HCT116 (cell line): ENCODE measurements around the gene OPTN. TPM values are rescaled to one million over a fixed set of nuclear protein-coding genes. Genes with fewer than 3 reads are reported as not detected.
"Not testable (repeated sequence)": the region's sequence is repeated elsewhere in the genome, so short reads cannot be mapped to it uniquely, and the experiment has no call there.

Experiments
- ATAC-seq: fragments of 200-7000 bp; cut with Tn5 transposase; 2 replicates; pipeline ENCODE4 v1.9.1; 2020; ENCODE audit warnings: mild to moderate bottlenecking, moderate library complexity
- BruUV-seq: library from RNA; stranded (reverse); fragments of 400-500 nt; replicated peaks from 2 replicates; lab custom pipeline; 2021; lab: Mats Ljungman, UMichigan
- CTCF ChIA-PET: fragments of 300-600 bp; sonication (Branson Sonifier 250); formaldehyde crosslinking; loops from one replicate; lab custom pipeline; 2021; ENCODE audit warnings: antibody characterized with exemption; lab: Charles Lee
- POLR2A ChIA-PET: fragments of 300-600, 350-600 bp; sonication (Branson Sonifier 250); formaldehyde crosslinking; loops from one replicate; lab custom pipeline; 2021; ENCODE audit warnings: antibody characterized with exemption; lab: Charles Lee
- RAD21 ChIA-PET, 2 experiments: fragments of 300-600 bp; sonication (Branson Sonifier 250); formaldehyde crosslinking; loops; one replicate each; lab custom pipeline; 2023; ENCODE audit warnings: low total read pairs in 2 of 2; ENCODE audit not compliant: uncharacterized antibody in 2 of 2, unreplicated experiment in 2 of 2, low non-redundant PET in 1 of 2; lab: Charles Lee
- DNase-seq: peaks from one replicate; pipeline ENCODE4 v3.0.0-alpha.2; 2010; ENCODE audit warnings: low read depth, low spot score
- H2AFZ ChIP-seq: fragments of 200-600 bp; shearing (Covaris generic), sonication (generic); 2 replicates; pipeline ENCODE4 v1.6.1; 2017; ENCODE audit warnings: low read depth, mixed run types, mixed read lengths, antibody characterized with exemption, low read length; ENCODE audit not compliant: poor library complexity, severe bottlenecking
- H3K27ac ChIP-seq: 2 replicates; pipeline ENCODE4 v1.5.1; 2012; ENCODE audit warnings: low read depth, low read length
- H3K27me3 ChIP-seq: fragments of 200-600 bp; sonication (generic); 2 replicates; pipeline ENCODE4 v1.6.1; 2016; ENCODE audit warnings: mixed run types, low read length, mixed read lengths; ENCODE audit not compliant: insufficient read depth
- H3K36me3 ChIP-seq, 2 experiments: fragments of 200-500 bp in 1 of 2; fragments of 200-600 bp in 1 of 2; sonication (Bioruptor generic) in 1 of 2; sonication (generic) in 1 of 2; 2 replicates each; pipeline versions ENCODE4 v1.5.1 to v1.6.1; 2014 to 2016; ENCODE audit warnings: low read length in 2 of 2, inconsistent platforms in 1 of 2, mixed read lengths in 1 of 2, mixed run types in 1 of 2; ENCODE audit not compliant: insufficient read depth in 2 of 2, control insufficient read depth in 1 of 2
- H3K4me1 ChIP-seq, 2 experiments: fragments of 200-600 bp in 1 of 2; sonication (generic) in 1 of 2; 2 replicates each; pipeline versions ENCODE4 v1.5.1 to v1.6.1; 2012 to 2017; ENCODE audit warnings: low read length in 2 of 2, inconsistent platforms in 1 of 2, mild to moderate bottlenecking in 1 of 2, mixed read lengths in 1 of 2, mixed run types in 1 of 2, moderate library complexity in 1 of 2; ENCODE audit not compliant: insufficient read depth in 2 of 2, control insufficient read depth in 1 of 2
- H3K4me2 ChIP-seq: fragments of 200-600 bp; sonication (generic); 2 replicates; pipeline ENCODE4 v1.6.1; 2017; ENCODE audit warnings: mixed run types, low read length, mixed read lengths
- H3K4me3 ChIP-seq, 2 experiments: fragments of 200-600 bp in 1 of 2; sonication (generic) in 1 of 2; replicated peaks in 1 of 2; 2 replicates each; pipeline ENCODE4 v1.5.1; 2011 to 2016; ENCODE audit warnings: low read length in 2 of 2, control low read depth in 1 of 2, low read depth in 1 of 2, mild to moderate bottlenecking in 1 of 2, mixed read lengths in 1 of 2, mixed run types in 1 of 2
- H3K79me2 ChIP-seq: fragments of 200-600 bp; sonication (generic); 2 replicates; pipeline ENCODE4 v1.6.1; 2017; ENCODE audit warnings: mild to moderate bottlenecking, mixed run types, low read length, moderate library complexity, mixed read lengths; ENCODE audit not compliant: insufficient read depth
- H3K9ac ChIP-seq: fragments of 200-600 bp; sonication (generic); 2 replicates; pipeline ENCODE4 v1.6.1; 2016; ENCODE audit warnings: low read length, mixed read lengths
- H3K9me2 ChIP-seq: fragments of 200-600 bp; sonication (generic), shearing (Covaris generic); 2 replicates; pipeline ENCODE4 v1.6.1; 2017; ENCODE audit warnings: mixed run types, mild to moderate bottlenecking, moderate library complexity; ENCODE audit not compliant: insufficient read depth
- H3K9me3 ChIP-seq, 2 experiments: fragments of 200-500 bp in 1 of 2; fragments of 200-600 bp in 1 of 2; sonication (Bioruptor generic) in 1 of 2; sonication (generic) in 1 of 2; 2 replicates each; pipeline ENCODE4 v1.6.1; 2014 to 2017; ENCODE audit warnings: low read length in 2 of 2, mixed read lengths in 2 of 2, inconsistent platforms in 1 of 2, low read depth in 1 of 2, mild to moderate bottlenecking in 1 of 2, mixed run types in 1 of 2, moderate library complexity in 1 of 2; ENCODE audit not compliant: control insufficient read depth in 1 of 2, insufficient read depth in 1 of 2
- H4K20me1 ChIP-seq: fragments of 200-600 bp; sonication (generic), shearing (Covaris generic); 2 replicates; pipeline ENCODE4 v1.6.1; 2017; ENCODE audit warnings: mixed run types, mild to moderate bottlenecking, moderate library complexity; ENCODE audit not compliant: insufficient read depth
- EGR1 ChIP-seq: IDR thresholded peaks from 2 replicates; pipeline ENCODE4 v1.6.1; 2012; ENCODE audit warnings: low read depth
- ELF1 ChIP-seq: IDR thresholded peaks from 2 replicates; pipeline ENCODE4 v1.6.1; 2012; ENCODE audit warnings: low read depth, borderline replicate concordance
- EZH2 ChIP-seq: fragments of 200-600 bp; sonication (generic); IDR thresholded peaks from 2 replicates; pipeline ENCODE4 v1.6.1; 2017; ENCODE audit warnings: antibody characterized with exemption, mixed run types
- EZH2phosphoT487 ChIP-seq: fragments of 200-600 bp; IDR thresholded peaks from 2 replicates; pipeline ENCODE4 v1.6.1; 2018; ENCODE audit warnings: antibody characterized with exemption, borderline replicate concordance
- RAD21 ChIP-seq: IDR thresholded peaks from 2 replicates; pipeline ENCODE4 v1.6.1; 2012; ENCODE audit warnings: low read depth, mild to moderate bottlenecking
- REST ChIP-seq: IDR thresholded peaks from 2 replicates; pipeline ENCODE4 v1.6.1; 2012; ENCODE audit warnings: low read depth
- YY1 ChIP-seq: IDR thresholded peaks from 2 replicates; pipeline ENCODE4 v1.6.1; 2011; ENCODE audit warnings: low read length, low read depth, moderate library complexity, mild to moderate bottlenecking; ENCODE audit not compliant: insufficient replicate concordance; ENCODE audit errors: extremely low read depth
- ZFX ChIP-seq: fragments of 450-650 bp; IDR thresholded peaks from 2 replicates; pipeline ENCODE4 v1.6.1; 2017
- ZNF274 ChIP-seq: fragments of 200-500 bp; sonication (Bioruptor generic); IDR thresholded peaks from 2 replicates; pipeline ENCODE4 v1.6.1; 2014; ENCODE audit warnings: mild to moderate bottlenecking, low read depth, low read length, inconsistent platforms
- intact Hi-C: fragments of 100-400 bp; cut with micrococcal nuclease; formaldehyde crosslinking; loops from 2 replicates; pipeline ENCODE4 v1.10.0; 2022
- total RNA-seq: library from RNA; stranded (reverse); gene quantifications from one replicate; pipeline ENCODE4 v1.2.1, GENCODE V29; 2021; ENCODE audit not compliant: unreplicated experiment

OPTN gene
- total RNA-seq, 1 experiment from 2014 or later = 17.0 TPM

- Histone ChIP-seq H2AFZ (no peak overlapping the region), H3K36me3 (no peaks in the 10 kb centered on the region), H3K79me2 (no peaks in the 10 kb centered on the region), H3K27ac (no peak overlapping the region), H3K9me3 (no peaks in the 10 kb centered on the region), H4K20me1 (no peaks in the 10 kb centered on the region), H3K4me3 (no peak overlapping the region), H3K9me2 (no peaks in the 10 kb centered on the region), H3K4me2 (no peak overlapping the region), H3K27me3 (no peaks in the 10 kb centered on the region), H3K4me1 (peaks cover 9 to 27% of the 10 kb centered on the region in 2 experiments; a peak in 3 of 4 replicates), H3K9ac (no peak overlapping the region)
- TF ChIP-seq EZH2 (no peak), ELF1 (no peak), EGR1 (no peak), RAD21 (no peak), REST (no peak), EZH2phosphoT487 (no peak), ZNF274 (no peak), YY1 (no peak), ZFX (no peak)
- BruUV-seq = no TSS peak
- intact Hi-C loops = no loop called here
- CTCF ChIA-PET = no interaction called here
- RAD21 ChIA-PET = no interaction called here
- no peak for ATAC-seq
- no peak for DNase-seq
- POLR2A ChIA-PET = no interaction called here
Measured at GRCh38 chr10:13092291-13093102, 7.5 kb upstream of the OPTN start.

- H2AFZ ChIP-seq, H4K20me1 ChIP-seq, ATAC-seq, CTCF ChIA-PET, H3K27me3 ChIP-seq, intact Hi-C loops, H3K9me2 ChIP-seq, BruUV-seq, H3K9me3 ChIP-seq, H3K9ac ChIP-seq, DNase-seq, RAD21 ChIA-PET, H3K4me3 ChIP-seq, H3K27ac ChIP-seq, H3K36me3 ChIP-seq, H3K4me2 ChIP-seq, H3K79me2 ChIP-seq: not testable (repeated sequence)
- H3K4me1 ChIP-seq = peaks cover 8 to 18% of the 10 kb centered on the region in 2 experiments
- POLR2A ChIA-PET = interaction anchor here (0.6 kb wide), 1 partner anchor 1387 kb away, joined by 4 read pairs; no protein-coding TSS in a partner anchor
Measured at GRCh38 chr10:13094082-13094481, 5.9 kb upstream of the OPTN start.
